ENCODE measurements around the gene PIK3C3.
A peak's percentile ranks its signal among the peaks of the same experiment; 100 is the strongest.
"Not testable (repeated sequence)": the region's sequence is repeated elsewhere in the genome, so short reads cannot be mapped to it uniquely, and the experiment has no call there.

Gene PIK3C3

DNA sequence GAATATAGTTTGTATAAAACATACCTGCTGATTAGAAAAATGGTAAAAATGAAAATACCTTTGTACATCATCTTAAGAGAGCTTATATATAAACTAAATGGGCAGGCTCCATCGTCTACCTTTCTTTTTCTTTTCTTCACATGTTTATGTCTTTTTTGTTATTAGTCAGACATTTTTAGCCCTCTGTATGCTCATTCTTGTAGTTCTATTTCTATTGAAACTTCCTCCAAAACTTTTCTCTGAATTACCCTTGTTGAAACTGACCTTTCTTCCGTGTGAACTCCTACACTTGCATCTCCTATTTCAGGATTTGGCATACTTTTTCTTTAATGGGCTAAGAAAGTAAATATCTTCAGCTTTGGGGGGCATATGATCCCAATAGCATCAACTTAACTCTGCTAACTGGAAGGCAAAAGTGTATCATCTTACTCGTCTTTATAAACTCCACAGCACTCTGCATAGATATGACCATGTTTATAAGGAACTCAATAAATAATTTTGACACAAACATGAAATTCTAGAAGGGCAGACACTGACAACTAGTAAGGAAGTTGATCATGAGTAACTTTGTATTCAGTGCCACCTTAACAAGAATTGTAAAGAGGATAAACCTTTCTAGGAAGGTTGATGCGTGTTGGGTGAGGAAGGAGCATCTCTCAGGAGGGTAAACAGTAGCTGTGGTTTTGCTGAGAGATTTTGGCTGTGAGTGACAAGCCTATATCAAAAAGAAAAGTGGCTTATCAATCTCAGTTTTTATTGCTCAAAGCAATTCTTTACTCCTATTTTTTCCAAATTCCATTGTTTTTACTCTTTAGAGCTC lies 127.6 kb downstream of the PIK3C3 start:
- DNase-seq: no peak

DNA sequence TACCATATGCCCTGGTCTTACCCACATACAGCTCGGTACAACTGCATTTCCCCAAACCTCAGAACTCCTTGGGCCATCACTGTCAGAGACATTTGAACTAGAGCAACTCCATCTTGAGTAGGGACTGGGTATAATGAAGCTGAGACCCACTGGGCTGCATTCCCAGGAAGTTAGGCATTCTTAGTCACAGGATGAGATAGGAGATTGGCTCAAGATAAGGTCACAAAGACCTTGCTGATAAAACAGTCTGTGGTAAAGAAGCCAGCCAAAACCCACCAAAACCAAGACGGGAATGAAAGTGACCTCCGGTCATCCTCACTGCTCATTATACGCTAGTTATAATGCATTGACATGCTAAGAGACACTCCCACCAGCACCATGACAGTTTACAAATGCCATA lies 131.3 kb downstream of the PIK3C3 start:
- no peak for DNase-seq

DNA sequence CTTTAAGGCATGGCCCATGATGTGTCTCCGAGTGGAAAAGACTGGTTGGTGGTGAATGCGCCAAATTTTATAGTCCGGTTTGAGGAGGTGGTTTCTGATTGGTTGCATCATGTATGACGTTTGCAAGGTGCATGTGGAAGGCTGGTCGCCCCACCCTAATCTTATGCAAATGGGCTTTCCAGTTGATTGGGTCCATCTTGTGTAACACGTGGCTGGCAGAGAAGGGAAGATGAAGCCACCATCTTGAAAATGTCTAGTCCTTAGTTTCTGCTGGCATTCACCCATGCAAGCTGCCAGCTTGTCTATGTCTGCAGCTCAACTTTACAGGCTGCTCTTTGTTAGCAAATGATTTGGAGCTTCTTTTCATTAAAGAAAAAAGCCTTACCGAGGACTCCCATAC lies 132.2 kb downstream of the PIK3C3 start:
- DNase-seq: no peak

DNA sequence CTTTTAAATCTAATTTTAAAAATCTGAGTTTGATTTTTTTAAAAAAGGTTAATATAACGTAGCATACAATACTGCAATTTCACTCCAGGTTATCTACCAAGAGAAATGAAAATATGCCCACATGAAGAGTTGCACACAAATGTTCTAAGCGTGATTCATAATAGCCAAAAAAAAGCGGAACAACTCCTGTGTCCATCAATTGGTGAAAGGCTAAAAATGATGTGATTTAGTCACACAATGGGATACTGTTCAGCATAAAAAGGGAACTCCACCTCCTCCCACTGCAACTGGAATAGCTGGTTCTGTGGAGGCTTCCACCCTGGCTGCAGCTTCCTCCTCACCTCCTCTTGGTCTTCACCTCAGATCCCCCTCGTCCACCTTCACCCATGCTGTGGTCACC lies 132.8 kb downstream of the PIK3C3 start:
- no peak for DNase-seq

DNA sequence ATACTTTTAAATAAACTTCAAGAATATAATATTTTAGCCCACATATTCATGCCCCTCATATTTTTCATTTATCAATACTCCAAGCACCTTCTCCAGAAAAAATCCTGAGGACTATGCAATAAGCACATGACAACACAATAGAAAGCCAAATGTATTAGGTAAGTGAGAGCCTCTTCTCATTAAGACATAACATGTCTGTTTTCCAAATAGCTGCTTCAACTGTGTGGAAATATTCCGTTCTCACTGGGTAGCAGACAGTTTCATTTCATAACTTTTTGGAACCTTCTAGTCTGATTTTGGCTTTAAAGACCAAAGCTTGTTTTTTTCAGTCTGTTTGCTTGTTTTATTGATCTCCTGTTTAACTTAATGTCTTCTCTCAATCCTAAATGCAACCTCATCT lies 137.8 kb downstream of the PIK3C3 start:
- no peak for DNase-seq

DNA sequence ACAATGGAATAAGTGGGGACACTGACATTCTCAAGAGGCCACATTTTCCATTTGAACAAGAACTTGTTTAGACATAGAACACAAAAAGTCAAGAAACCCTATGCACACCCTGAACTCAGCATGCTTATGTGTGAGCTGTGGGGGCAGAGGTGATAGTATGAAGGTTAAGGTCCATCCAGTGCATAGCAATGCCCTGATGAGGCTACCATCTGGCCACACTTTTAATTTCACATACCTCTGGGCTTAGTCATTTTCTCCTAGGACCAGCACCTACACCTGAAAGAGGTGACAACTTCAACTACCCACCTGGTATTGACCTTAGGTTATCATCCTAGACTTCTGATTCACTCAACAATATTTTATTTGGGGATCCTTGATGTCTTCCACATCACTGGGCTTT lies 139.8 kb downstream of the PIK3C3 start:
- DNase-seq: no peak

DNA sequence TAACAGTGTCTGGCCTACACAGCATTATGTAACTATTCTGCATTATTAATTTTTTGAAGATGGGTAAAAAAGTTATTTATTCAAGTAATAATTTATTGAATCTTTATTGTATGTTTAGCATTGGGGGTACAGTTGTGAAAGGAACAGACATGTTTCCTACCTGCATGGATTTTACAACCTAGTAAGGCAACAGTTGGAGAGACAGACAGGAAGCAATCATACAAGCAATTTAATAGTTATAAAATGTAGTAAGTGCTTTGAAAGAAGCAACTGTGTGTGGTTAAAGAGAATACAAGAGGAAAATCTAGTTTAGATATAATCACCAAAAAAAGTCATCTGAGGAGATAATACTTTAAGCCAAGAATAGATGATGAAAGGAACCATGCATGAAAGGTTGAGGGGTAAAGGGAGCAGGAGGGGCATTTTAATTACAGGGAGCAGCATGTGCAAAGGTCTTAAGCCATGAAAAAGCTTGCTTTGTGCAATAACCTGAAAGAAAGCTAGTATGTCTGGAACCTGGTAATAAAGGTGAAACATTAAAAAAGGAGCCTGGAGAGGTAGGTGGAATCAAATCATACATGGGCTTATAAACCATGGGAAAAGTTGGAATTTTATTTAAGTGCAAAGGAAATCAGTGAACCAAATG lies 140.8 kb downstream of the PIK3C3 start:
- DNase-seq: no peak

DNA sequence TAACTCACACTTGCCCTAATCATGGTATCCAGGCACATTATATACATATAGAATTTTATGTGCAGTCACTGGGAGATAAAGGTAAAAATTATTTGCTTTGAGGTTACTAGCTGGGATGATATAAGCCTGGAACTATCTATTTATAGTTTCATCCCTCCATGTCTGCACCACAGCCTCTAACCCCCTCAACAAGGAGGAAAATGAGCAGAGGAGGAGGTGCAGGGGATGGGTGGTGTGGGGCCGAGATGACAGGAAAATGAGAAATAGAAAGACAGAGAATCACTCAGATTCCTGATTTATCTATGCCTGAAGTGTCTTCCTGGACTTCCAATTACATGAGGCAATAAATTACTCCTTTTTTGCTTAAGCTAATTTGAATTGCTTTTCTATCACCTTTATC lies 145.2 kb downstream of the PIK3C3 start:
- DNase-seq: no peak

DNA sequence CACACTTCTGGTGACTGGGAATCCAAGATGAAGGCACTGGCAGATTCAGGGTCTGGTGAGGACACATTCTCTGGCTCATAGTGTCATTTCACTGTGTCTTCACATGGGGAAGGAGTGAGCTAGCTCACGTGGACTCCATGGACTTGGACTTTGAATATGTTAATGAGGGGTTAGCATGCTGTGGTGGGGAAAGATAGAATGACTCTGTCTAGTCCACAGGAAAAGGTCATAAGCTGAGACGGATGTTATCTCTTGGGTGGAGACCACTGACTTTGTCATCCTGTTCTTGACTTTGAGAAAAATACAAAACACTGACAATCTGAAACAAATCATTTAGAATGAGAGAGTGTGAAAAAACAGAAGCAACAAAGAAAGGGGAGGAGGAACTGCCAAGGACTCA lies 145.9 kb downstream of the PIK3C3 start:
- no peak for DNase-seq

DNA sequence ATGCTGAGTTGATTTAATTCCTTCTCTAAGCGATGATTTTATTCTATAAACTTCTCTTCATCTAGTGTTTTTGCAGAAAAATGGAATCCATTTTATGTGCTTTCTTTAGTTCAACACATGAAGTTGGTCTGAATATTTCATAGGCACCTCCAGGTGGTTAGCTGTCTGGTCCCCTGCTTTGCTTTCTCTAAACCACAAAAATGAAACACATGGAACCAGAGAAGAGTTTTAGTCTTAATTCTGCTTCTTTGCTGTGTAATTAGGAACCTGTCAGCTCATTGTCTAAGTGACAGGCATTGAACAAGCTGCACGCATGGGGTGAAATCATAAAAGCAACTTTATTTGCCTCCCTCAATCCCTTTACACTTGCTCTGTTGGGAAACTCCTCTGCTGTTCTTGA lies 150.4 kb downstream of the PIK3C3 start:
- no peak for DNase-seq

DNA sequence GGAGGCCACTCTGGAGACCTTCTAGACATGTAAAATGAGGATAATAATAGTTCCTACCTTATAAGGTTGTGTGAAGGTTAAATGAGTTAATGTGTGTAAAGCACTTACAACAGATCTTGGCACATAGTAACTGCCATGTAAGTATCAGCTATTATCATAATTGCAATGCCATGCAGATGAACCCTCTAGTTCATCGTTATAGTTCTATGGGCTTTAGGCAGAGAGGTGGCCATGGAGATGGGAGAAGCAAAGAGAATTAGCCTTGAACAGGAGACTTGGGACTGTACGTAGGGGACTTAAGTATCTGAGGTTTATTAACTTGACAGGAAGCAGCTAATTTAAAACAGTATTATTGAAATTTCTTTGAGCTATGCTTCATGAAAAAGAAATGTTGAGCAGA lies 151.8 kb downstream of the PIK3C3 start:
- no peak for DNase-seq

DNA sequence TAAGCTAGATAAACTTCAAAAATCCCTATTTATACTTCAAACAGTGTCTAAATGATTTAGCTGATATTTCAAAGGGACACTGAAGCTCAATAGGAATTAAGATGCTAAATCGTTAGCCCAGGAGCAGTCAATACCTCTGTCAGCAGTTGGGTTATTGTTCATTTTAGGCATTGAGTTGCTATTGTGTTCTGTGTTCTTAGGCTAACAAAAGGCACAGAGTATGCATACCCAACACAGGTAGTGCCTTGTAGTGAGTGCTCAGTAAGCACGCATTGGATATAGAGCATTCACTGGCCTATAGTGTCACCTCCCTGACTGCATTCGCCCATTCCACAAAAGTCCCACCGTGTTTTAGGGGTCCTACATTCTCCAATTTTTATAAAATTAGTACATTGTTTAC lies 152.3 kb downstream of the PIK3C3 start:
- no peak for DNase-seq

DNA sequence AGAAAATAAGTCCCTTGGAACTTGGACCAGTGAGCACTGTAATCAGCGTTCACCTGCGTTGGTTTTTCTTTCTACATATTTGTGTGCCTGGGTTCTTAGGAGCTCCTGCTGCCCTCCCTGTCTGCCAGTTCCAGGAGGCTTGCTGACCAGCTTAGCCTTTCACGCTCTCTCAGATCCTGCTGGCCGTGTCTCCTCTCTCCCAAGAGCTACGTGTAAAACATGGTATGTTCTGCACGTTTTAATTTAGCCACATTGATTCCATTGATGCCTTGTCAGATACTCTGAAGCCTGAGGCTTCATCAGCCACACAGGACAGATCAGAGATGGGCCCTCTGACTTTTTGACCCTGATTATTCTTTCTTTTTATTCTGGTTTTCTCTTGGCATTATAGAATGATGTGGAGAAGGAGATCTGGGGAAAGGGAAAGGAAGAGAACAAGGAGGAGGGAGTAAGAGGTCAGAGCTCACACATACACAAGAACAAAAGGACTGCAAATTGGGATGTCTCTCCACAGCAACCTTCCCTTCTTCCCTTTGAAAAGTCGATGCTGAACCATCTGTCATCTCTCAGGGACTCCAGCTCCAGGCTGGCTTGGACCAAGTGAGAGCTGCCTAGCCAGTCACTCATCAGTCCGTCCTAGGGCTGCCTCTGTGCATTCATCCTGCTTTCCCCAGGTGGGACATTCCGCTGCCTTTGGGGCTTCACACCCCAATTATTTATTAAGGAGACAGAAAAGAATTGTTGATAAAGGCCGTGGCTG lies 152.8 kb downstream of the PIK3C3 start:
- DNase-seq: no peak

DNA sequence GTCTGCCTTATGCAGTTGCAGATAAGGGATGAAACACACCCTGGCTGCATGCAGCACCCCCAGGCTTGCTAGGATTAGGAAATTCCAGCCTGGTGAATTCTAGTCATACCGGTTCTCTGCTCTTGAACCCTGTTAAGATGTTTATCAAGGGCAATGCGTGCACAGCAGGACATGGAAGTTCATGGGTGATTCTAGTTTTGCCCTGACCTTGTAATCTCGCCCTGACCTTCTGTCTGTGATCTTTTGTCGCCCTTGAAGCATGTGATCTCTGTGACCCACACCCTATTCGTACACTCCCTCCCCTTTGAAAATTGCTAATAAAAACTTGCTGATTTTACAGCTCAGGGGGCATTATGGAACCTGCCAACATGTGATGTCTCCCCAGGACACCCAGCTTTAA lies 157.1 kb downstream of the PIK3C3 start:
- DNase-seq: not testable (repeated sequence)

DNA sequence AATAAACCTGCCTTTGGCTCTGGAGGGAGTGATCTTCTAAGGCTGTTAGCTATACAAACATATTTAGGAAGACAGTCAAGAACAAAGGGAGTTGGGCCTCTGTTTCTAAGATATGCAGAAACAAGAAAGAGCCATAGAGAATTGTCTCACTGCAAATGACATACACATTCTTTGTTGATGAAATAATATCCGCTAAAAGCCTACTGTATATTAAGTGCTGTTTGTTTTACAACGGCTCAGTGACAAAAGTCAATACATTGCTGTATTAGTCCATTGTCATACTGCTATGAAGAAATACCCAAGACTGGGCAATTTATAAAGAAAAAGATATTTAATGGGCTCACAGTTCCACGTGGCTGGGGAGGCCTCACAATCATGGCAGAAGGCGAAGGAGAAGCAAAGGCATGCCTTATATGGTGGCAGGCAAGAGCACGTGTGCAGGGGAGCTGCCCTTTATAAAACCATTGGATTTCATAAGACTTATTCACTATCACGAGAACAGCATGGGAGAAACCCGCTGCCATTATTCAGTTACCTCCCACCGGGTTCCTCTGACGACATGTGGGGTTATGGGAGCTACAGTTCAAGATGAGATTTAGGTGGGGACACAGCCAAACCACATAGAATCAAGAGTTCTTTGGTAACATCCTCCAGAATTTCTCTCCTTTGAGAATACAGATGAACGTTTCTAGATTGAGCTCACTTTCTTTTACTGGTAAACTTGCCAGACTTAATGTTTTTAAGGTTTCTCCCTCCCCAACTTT lies 157.8 kb downstream of the PIK3C3 start:
- DNase-seq: no peak

DNA sequence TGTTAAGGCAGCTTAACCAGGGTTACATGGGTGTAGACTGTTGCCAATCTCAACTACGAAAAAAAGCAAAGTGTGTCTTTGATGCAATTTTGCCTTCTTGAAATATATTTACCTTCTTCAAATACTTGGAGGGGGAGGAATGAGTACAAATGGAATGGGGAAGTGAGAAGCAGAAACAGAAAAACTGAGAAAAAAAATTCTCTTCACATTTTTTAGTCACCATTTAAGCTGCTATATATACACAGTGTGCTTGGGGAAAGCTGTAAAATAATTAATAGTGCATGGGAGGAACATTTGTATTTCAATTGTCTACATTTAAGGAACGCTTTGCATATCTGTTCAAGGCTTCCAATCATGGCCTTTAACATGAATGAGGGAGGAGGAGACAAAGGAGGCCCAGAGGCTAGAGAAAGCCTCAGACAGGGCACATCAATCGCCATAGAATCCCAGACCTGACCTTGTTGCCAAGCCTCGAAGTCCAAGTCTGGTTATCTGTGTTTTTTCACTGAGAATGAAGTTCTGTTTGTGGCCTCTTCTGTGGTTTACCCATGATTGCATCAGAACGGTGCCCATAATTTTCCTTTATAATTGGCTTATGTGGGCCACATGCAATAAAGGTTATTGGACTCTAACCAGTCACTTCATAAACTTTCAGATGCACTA lies 158.6 kb downstream of the PIK3C3 start:
- no peak for DNase-seq

DNA sequence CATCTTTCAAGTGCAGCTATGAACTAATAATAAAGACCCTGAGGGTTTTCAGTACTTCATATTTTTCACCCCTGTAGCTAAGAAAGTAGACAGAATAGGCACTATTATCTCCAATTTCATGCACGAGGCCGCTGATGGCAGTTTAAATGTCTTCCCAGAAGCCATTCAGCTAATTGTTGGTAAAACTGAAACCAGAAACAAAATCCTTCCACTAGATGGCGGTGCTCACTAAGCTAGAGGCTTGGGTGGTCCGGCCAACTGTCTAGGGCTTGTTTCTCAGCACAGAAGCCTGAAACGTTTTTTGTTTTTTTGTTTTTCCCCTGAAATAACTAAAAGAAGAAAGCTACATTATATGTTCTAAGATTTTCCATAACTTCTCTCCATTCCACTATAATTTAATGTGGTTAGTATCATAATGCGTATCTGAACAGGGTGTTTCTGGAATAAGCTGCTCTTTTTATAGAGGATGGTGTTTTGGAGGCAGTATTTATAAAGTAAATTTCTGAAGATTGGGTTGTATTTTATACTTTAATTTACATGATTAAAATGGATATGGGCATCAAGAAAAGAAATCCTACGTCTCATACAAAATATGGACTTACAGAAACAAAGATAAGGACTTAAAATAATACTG lies 159.4 kb downstream of the PIK3C3 start:
- DNase-seq: peak; percentile 73

DNA sequence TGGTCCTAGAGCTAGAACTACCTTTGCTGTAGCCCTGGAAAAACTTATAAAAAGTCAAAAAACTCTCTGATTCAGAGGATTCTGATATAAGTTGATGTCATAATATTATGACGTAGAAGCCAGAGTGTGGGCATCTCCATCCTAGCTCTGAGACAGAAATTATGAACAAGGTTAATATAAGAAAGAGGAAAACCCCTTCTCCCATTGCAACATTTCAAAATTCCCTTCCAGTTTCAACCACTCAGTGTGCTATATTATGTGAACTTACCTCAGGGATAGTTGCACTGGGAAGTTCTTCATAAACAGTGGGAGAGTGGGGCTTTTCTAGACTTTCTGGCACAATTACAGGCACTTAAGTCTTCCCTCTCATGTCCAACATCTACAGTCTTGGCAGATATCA lies 171.6 kb downstream of the PIK3C3 start:
- DNase-seq: no peak

DNA sequence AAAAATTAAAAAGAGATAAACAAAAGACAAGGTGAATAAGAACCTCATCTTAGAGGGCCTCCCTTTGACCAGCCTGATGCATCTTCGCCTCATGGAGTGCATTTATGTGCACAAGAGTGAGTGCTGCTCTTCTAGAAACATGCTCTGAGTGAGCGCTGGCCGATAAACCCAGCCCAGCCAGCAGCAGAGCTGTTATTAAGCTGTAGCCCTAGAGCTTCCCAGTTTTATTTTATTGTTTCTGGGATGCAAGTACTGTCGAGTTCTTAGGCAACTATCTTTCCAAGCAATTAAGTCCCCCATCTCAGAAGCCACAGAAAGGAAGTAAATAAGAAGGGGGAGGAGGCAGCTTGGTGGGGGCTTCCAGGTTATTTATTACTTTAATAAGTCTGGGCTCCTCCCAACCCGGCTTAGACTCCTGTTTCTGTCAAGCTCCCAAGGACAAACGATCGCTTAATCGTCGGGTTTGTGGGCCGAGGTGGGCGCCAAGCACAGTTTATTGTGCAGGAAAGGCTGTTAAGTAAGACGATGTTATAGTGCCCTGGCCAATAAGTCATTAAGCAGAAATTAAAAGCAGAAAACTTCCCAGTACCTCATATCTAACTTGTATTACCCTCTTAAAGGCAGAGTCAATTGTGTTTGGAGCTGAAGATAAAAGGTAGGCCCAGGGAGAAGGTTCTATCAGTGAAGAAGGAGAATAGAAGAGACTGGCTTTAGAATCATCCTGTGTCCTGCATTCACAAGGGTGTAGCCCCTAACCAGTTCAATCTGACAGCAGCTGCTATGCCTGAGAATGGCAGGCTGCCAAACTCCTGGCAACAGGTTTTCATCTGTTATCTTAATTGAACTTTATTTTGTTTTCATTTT lies 176.3 kb downstream of the PIK3C3 start:
- no peak for DNase-seq

DNA sequence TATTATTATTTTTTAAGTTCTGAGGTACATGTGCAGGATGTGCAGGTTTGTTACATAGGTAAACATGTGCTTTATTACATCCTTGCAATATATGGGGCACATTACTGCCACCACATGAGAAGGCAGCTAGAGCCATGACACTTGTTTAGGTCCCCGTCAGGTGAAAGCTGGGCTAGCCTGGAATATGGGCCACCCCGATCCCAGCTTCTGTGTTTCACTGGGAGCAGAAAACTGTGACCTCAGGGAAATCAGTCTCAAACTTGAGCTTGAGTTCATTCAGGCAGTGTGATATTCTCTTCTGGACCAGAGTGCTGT lies 176.9 kb downstream of the PIK3C3 start:
- DNase-seq: no peak

All from right hindlimb (tissue), 1 donor.